GM19438 (cell line): ENCODE results near the gene HSPB2.

Experiments
- ATAC-seq: cut with Tn5 transposase; IDR thresholded peaks from one replicate; pipeline ENCODE4 v1.9.1; 2021; ENCODE audit warnings: low read depth; ENCODE audit not compliant: unreplicated experiment

The HSPB2 gene

GRCh38 chr11:111936040-111936540, 23.6 kb downstream of the HSPB2 start:
- no peak for ATAC-seq

- no peak for ATAC-seq
Measured at GRCh38 chr11:111937461-111937769, 24.9 kb downstream of the HSPB2 start.

- ATAC-seq = no peak
Measured at GRCh38 chr11:111937844-111938243, 25.3 kb downstream of the HSPB2 start.

GRCh38 chr11:111938687-111939160, 26.2 kb downstream of the HSPB2 start:
- ATAC-seq = peak; percentile 66

GRCh38 chr11:111939836-111940604, 27.5 kb downstream of the HSPB2 start:
- no peak for ATAC-seq

- ATAC-seq = no peak
Measured at GRCh38 chr11:111941963-111942362, 29.4 kb downstream of the HSPB2 start.

GRCh38 chr11:111942829-111943228, 30.3 kb downstream of the HSPB2 start:
- no peak for ATAC-seq

- no peak for ATAC-seq
Measured at GRCh38 chr11:111944139-111944538, 31.6 kb downstream of the HSPB2 start.

- no peak for ATAC-seq
Measured at GRCh38 chr11:111944651-111945051, 32.1 kb downstream of the HSPB2 start.

- ATAC-seq = no peak
Measured at GRCh38 chr11:111945198-111945597, 32.7 kb downstream of the HSPB2 start.

- ATAC-seq = no peak
Measured at GRCh38 chr11:111946499-111946898, 34.0 kb downstream of the HSPB2 start.

GRCh38 chr11:111947143-111947542, 34.6 kb downstream of the HSPB2 start:
- ATAC-seq = no peak

- ATAC-seq = no peak
Measured at GRCh38 chr11:111949519-111950426, 37.2 kb downstream of the HSPB2 start.

- no peak for ATAC-seq
Measured at GRCh38 chr11:111951565-111951964, 39.0 kb downstream of the HSPB2 start.

- no peak for ATAC-seq
Measured at GRCh38 chr11:111954154-111954553, 41.6 kb downstream of the HSPB2 start.

GRCh38 chr11:111957663-111958444, 45.3 kb downstream of the HSPB2 start:
- no peak for ATAC-seq

GRCh38 chr11:111960916-111961315, 48.4 kb downstream of the HSPB2 start:
- ATAC-seq = no peak

- ATAC-seq = no peak
Measured at GRCh38 chr11:111961389-111962300, 49.1 kb downstream of the HSPB2 start.
